C4-2B (cell line): ENCODE measurements around the gene MTRR.

Source experiments
- ZFX ChIP-seq: fragments of 450-650 bp; IDR thresholded peaks from 2 replicates; pipeline ENCODE4 v1.6.1; 2017
- TF ChIP-seq, protein P1 (sequence below): fragments of 450-650 bp; conservative IDR thresholded peaks from 2 replicates; pipeline ENCODE4 v1.5.1; 2017; ENCODE audit warnings: mild to moderate bottlenecking

DNA sequence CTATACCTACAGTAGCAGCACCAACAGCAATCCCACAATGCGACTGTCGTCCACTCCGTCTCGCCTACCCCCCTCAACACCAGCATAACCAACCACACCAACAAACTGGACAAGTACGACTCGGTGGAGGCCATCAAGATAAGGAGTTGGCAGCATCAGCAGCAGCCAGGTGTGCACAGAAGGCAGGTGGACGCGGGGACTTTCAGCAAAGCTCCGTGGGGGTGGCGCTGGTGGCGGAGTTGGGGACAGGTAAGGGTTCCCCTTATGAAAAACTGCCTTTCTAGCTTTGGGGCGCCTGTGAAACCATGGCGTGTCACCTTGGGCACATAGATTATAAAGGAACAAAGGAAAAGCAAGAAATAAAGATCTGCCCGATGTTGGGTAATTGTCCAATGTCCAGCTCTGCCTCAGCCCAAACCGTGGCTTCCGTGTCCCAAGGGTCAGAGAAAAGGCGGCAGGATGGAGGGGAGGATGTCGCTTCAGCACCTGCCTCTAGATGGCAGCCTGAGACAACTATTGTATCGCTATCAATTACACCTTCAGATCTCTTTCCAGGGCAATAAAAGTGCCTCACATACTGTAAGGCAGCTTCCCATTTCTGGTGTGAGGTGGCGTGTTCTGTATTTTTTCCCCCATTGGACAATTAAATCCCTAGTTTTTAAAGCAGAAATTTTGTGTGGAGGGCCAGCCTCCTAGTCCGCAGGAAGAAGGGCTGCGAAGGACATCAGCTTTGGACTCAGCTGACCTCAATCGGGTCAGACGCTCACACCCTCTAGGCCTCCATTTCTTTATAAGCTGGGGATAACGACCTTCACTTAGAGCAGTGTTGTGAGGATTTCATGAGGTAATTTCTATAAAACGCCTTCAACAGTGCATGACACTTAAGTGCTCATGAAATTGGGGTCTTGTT, 58.8 kb downstream of the MTRR start:
- TF ChIP-seq, protein P1, sequence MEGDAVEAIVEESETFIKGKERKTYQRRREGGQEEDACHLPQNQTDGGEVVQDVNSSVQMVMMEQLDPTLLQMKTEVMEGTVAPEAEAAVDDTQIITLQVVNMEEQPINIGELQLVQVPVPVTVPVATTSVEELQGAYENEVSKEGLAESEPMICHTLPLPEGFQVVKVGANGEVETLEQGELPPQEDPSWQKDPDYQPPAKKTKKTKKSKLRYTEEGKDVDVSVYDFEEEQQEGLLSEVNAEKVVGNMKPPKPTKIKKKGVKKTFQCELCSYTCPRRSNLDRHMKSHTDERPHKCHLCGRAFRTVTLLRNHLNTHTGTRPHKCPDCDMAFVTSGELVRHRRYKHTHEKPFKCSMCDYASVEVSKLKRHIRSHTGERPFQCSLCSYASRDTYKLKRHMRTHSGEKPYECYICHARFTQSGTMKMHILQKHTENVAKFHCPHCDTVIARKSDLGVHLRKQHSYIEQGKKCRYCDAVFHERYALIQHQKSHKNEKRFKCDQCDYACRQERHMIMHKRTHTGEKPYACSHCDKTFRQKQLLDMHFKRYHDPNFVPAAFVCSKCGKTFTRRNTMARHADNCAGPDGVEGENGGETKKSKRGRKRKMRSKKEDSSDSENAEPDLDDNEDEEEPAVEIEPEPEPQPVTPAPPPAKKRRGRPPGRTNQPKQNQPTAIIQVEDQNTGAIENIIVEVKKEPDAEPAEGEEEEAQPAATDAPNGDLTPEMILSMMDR: peak; percentile 85
- TF ChIP-seq ZFX: no peak
